Body of pancreas (tissue), 4 donors: ENCODE data around the gene PLRG1. TPM values are rescaled to one million over a fixed set of nuclear protein-coding genes. Genes with fewer than 3 reads are reported as not detected.

Source experiments
- ATAC-seq: fragments of 150-250 bp; one replicate; pipeline ENCODE4 v1.9.1; 2016
- DNase-seq, 4 donors: peaks; one replicate each; pipeline ENCODE4 v3.0.0-alpha.2; 2019
- H3K27ac ChIP-seq, 4 donors: fragments of 200-600 bp; sonication (generic); 1 replicate in 3 of 4; 2 replicates in 1 of 4; pipeline versions ENCODE4 v1.5.1 to v1.6.1; 2016 to 2019; ENCODE audit warnings: mild to moderate bottlenecking in 1 of 4, mixed read lengths in 1 of 4, moderate library complexity in 1 of 4
- H3K27me3 ChIP-seq, 2 donors: fragments of 200-600 bp; sonication (generic); one replicate each; pipeline ENCODE4 v1.6.0; 2016; ENCODE audit warnings: mild to moderate bottlenecking in 1 of 2
- H3K36me3 ChIP-seq, 2 donors: fragments of 200-600 bp; sonication (generic); replicated peaks in 1 of 2; 2 replicates each; pipeline ENCODE4 v1.5.1; 2016; ENCODE audit warnings: low read depth in 2 of 2; ENCODE audit not compliant: insufficient read depth in 1 of 2
- H3K4me1 ChIP-seq: fragments of 200-600 bp; sonication (generic); one replicate; pipeline ENCODE4 v1.6.0; 2016
- H3K4me3 ChIP-seq, 2 donors: fragments of 200-600 bp; sonication (generic); 1 replicate in 1 of 2; 2 replicates in 1 of 2; pipeline ENCODE4 v1.5.1; 2016 to 2019
- H3K9me3 ChIP-seq, 3 donors: fragments of 200-600 bp; sonication (generic); 1 replicate in 2 of 3; 2 replicates in 1 of 3; pipeline ENCODE4 v1.5.1; 2016
- POLR2A ChIP-seq, 3 donors: fragments of 450-650 bp; IDR thresholded peaks; one replicate each; pipeline ENCODE4 v1.6.1; 2016; ENCODE audit warnings: antibody characterized with exemption in 3 of 3, mild to moderate bottlenecking in 2 of 3
- WGBS, 2 donors: methylation state at CpG; one replicate each; pipeline ENCODE4 v1.1.5; 2017; 5-methylcytosine and 5-hydroxymethylcytosine counted together
- intact Hi-C: fragments of 100-400 bp; cut with DNase I; formaldehyde crosslinking; loops from one replicate; pipeline ENCODE4 v1.15.1; 2023
- total RNA-seq, 2 donors: library from RNA; depleted of rRNA; stranded (reverse); fragments of >200 nt; gene quantifications; one replicate each; pipeline ENCODE4 v1.1.0, GENCODE V29; 2016
- TF ChIP-seq, protein P1 (sequence below), 7 experiments: fragments of 450-650 bp in 4 of 7; fragments of 200-600 bp in 3 of 7; sonication (generic) in 3 of 7; IDR thresholded peaks; one replicate each; pipeline ENCODE4 v1.5.1; 2016 to 2019; ENCODE audit warnings: antibody characterized with exemption in 7 of 7

PLRG1 gene
- total RNA-seq, 2 donors from 2014 or later = 15.2 to 25.2 TPM

DNA sequence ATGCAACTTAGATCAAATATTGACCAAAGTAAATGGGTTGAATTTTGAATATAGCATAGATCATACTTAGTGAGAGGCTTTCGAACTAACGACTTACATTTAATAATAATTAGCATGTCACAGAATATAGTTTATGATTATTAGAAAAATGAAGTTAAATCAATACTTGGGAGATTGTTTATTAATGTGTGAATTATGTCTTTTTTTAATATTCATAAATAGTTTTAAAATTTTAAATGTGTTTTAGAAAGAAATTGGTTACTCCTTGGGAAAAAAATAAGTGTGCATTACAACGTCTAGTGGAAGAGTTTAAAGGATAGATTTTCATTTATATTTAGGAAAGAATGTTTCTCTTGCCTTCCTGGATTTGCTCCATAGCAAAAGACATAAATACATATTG is 33.0 kb upstream of the PLRG1 start:
- TF ChIP-seq, protein P1, sequence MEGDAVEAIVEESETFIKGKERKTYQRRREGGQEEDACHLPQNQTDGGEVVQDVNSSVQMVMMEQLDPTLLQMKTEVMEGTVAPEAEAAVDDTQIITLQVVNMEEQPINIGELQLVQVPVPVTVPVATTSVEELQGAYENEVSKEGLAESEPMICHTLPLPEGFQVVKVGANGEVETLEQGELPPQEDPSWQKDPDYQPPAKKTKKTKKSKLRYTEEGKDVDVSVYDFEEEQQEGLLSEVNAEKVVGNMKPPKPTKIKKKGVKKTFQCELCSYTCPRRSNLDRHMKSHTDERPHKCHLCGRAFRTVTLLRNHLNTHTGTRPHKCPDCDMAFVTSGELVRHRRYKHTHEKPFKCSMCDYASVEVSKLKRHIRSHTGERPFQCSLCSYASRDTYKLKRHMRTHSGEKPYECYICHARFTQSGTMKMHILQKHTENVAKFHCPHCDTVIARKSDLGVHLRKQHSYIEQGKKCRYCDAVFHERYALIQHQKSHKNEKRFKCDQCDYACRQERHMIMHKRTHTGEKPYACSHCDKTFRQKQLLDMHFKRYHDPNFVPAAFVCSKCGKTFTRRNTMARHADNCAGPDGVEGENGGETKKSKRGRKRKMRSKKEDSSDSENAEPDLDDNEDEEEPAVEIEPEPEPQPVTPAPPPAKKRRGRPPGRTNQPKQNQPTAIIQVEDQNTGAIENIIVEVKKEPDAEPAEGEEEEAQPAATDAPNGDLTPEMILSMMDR (IDR thresholded peaks at IDR 0.05) = no peak
- TF ChIP-seq POLR2A (IDR thresholded peaks at IDR 0.05) = no peak
- WGBS, 2 donors = 74 to 76% methylated on average over 3 of the region's 3 CpGs
- Histone ChIP-seq H3K4me1 (no peaks in the 10 kb centered on the region), H3K4me3 (no peak overlapping the region), H3K27ac (no peak overlapping the region), H3K27me3 (no peaks in the 10 kb centered on the region), H3K9me3 (no peaks in the 10 kb centered on the region), H3K36me3 (no peaks in the 10 kb centered on the region)
- intact Hi-C loops = no loop called here
- DNase-seq (no peak), ATAC-seq (no peak)

DNA sequence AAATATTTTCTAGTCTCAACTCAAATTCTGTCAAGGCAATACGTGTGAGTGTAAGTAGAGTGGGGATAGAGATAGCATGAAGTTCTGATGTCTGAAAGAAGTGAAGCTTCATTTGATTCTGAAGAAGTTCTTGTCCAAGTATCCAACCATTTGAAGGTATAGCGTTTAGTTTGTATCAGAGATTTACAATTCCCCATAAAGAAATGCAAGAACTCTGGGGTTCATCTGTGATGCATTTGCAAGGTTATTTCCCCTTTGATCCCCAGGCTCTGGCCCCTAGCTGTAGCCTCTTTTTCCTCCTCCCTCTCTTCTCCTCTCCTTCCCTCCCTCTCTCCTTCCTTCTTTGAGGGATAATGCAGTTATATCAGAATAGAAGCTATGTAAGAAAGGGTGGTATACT is 32.5 kb upstream of the PLRG1 start:
- DNase-seq = no peak
- Histone ChIP-seq H3K27ac (no peak overlapping the region), H3K27me3 (no peaks in the 10 kb centered on the region), H3K9me3 (no peaks in the 10 kb centered on the region), H3K36me3 (no peaks in the 10 kb centered on the region), H3K4me1 (no peaks in the 10 kb centered on the region), H3K4me3 (no peak overlapping the region)
- no peak for ATAC-seq
- intact Hi-C loops = no loop called here
- WGBS, 2 donors = 68 to 74% methylated on average over 2 of the region's 2 CpGs
- TF ChIP-seq, protein P1 (IDR thresholded peaks at IDR 0.05) = no peak
- TF ChIP-seq POLR2A (IDR thresholded peaks at IDR 0.05) = no peak

DNA sequence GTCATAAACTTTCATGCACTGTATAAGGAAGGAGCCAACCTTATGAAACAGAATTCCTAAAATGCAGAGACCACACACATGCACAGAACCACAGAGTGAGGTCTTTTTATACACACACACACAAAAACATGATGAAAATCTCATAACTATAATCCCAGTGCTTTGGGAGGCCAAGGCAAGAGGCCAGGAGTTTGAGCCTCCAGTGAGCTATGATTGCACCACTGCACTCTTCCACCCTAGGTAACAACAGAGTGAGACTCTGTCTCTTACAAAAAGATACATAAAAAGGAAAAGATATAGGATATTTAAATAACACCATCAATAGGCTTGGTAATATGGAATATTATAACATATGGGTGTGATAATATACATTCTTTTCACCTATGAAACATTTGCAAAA is 29.7 kb upstream of the PLRG1 start:
- H3K36me3 ChIP-seq = no peaks in the 10 kb centered on the region
- no peaks in the 10 kb centered on the region for H3K4me1 ChIP-seq
- no peak overlapping the region for H3K4me3 ChIP-seq
- intact Hi-C loops = no loop called here
- no peak for TF ChIP-seq POLR2A (IDR thresholded peaks at IDR 0.05)
- TF ChIP-seq, protein P1 (IDR thresholded peaks at IDR 0.05) = no peak
- no peak for ATAC-seq
- DNase-seq = no peak
- no peaks in the 10 kb centered on the region for H3K9me3 ChIP-seq
- no peak overlapping the region for H3K27ac ChIP-seq
- H3K27me3 ChIP-seq = no peaks in the 10 kb centered on the region

DNA sequence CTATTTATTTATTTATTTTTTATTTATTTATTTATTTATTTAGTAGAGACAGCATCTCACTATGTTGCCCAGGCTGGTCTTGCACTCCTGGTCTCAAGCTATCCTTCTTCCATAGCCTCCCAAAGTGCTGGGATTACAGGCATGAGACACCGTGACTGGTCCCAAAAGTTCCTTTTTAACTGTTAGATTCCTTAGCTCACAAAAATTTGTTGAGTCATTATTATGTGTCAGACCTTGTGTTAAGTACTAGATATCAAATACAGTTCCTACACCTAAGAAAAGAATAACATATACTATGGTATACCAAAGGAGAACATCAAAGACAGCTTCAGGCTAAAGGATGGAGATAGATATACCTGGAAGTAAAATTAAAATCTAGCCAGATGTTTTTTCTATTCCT is 28.7 kb upstream of the PLRG1 start:
- ATAC-seq (no peak), DNase-seq (no peak)
- no peak overlapping the region for H3K4me3 ChIP-seq
- intact Hi-C loops = no loop called here
- H3K4me1 ChIP-seq = no peaks in the 10 kb centered on the region
- H3K9me3 ChIP-seq = no peaks in the 10 kb centered on the region
- TF ChIP-seq, protein P1 (IDR thresholded peaks at IDR 0.05) = no peak
- no peak for TF ChIP-seq POLR2A (IDR thresholded peaks at IDR 0.05)
- no peaks in the 10 kb centered on the region for H3K27me3 ChIP-seq
- H3K27ac ChIP-seq = no peak overlapping the region
- H3K36me3 ChIP-seq = no peaks in the 10 kb centered on the region
- 63 to 78% methylated on average over 1 of the region's 1 CpG for WGBS, 2 donors

DNA sequence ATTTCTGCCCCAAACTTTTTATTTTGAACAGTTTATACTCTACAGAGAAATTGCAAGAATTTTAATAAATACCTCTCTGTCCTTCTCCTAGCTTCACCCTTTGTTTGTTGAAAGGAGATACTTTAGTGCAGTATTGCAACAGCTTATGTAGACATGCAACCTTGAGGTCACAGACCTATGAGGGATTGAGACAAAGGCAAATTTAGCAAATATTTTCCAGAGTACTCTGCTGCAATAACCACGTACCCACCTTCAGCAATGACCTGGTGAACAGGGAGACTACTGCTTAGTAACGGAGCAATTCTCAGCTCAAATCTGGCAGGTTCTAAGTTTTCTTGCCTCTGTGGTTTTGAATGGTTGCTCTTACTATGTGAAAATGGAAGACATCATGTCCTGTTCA is 27.1 kb upstream of the PLRG1 start:
- no peak for ATAC-seq
- no peak for DNase-seq
- TF ChIP-seq POLR2A (IDR thresholded peaks at IDR 0.05) = no peak
- TF ChIP-seq, protein P1 (IDR thresholded peaks at IDR 0.05) = no peak
- intact Hi-C loops = no loop called here
- H3K4me3 ChIP-seq = no peak overlapping the region
- WGBS, 2 donors = 66 to 85% methylated on average over 2 of the region's 2 CpGs
- H3K27ac ChIP-seq = no peak overlapping the region
- H3K36me3 ChIP-seq = no peaks in the 10 kb centered on the region
- no peaks in the 10 kb centered on the region for H3K4me1 ChIP-seq
- no peaks in the 10 kb centered on the region for H3K9me3 ChIP-seq
- H3K27me3 ChIP-seq = no peaks in the 10 kb centered on the region
